CD4-positive, alpha-beta T cell treated with Interleukin-4 for 4 hours (primary cell): ENCODE data around the gene PRR35.
A peak's percentile ranks its signal among the peaks of the same experiment; 100 is the strongest.

Experiments
- DNase-seq: peaks from one replicate; pipeline ENCODE4 v3.0.0-alpha.2; 2020

Gene PRR35

GRCh38 chr16:560204-560700, at the start of gene PRR35:
TSS of gene PRR35 (plus strand) at chr16:560394. CDS start at chr16:563295, 2,901 bp downstream.
- DNase-seq, result no peak

GRCh38 chr16:512802-513201, 47.4 kb upstream of the PRR35 start:
- DNase-seq, result no peak

GRCh38 chr16:513950-514349, 46.2 kb upstream of the PRR35 start:
- DNase-seq, result no peak

- DNase-seq, result no peak
Observed at GRCh38 chr16:515175-515938, 44.8 kb upstream of the PRR35 start.

- DNase-seq, result no peak
Observed at GRCh38 chr16:515939-516226, 44.3 kb upstream of the PRR35 start.

GRCh38 chr16:516301-516700, 43.9 kb upstream of the PRR35 start:
- DNase-seq, result no peak

GRCh38 chr16:518858-519257, 41.3 kb upstream of the PRR35 start:
- no peak for DNase-seq

GRCh38 chr16:519425-519824, 40.8 kb upstream of the PRR35 start:
- no peak for DNase-seq

GRCh38 chr16:519841-520687, 40.1 kb upstream of the PRR35 start:
- DNase-seq, result no peak

GRCh38 chr16:520847-521246, 39.3 kb upstream of the PRR35 start:
- DNase-seq, result no peak

GRCh38 chr16:521381-522210, 38.6 kb upstream of the PRR35 start:
- no peak for DNase-seq

GRCh38 chr16:522320-523096, 37.7 kb upstream of the PRR35 start:
- no peak for DNase-seq

GRCh38 chr16:523097-523741, 37.0 kb upstream of the PRR35 start:
- DNase-seq, result no peak

GRCh38 chr16:524274-525040, 35.7 kb upstream of the PRR35 start:
- no peak for DNase-seq

GRCh38 chr16:525123-525519, 35.1 kb upstream of the PRR35 start:
- no peak for DNase-seq

- peak; percentile 74 for DNase-seq
Observed at GRCh38 chr16:525520-526180, 34.5 kb upstream of the PRR35 start.

- no peak for DNase-seq
Observed at GRCh38 chr16:526181-527014, 33.8 kb upstream of the PRR35 start.

- peak; percentile 73 for DNase-seq
Observed at GRCh38 chr16:527015-527903, 32.9 kb upstream of the PRR35 start, which contains the start of gene CAPN15. TSS of gene CAPN15 (plus strand) at chr16:527712. CDS start at chr16:546839, 19,127 bp downstream.
